Superior temporal gyrus (tissue), 1 donor: ENCODE results near the gene CANT1.

Source experiments
- DNase-seq: peaks from one replicate; pipeline ENCODE4 v3.0.0-alpha.2; 2016; ENCODE audit errors: extremely low spot score

The CANT1 gene

DNA sequence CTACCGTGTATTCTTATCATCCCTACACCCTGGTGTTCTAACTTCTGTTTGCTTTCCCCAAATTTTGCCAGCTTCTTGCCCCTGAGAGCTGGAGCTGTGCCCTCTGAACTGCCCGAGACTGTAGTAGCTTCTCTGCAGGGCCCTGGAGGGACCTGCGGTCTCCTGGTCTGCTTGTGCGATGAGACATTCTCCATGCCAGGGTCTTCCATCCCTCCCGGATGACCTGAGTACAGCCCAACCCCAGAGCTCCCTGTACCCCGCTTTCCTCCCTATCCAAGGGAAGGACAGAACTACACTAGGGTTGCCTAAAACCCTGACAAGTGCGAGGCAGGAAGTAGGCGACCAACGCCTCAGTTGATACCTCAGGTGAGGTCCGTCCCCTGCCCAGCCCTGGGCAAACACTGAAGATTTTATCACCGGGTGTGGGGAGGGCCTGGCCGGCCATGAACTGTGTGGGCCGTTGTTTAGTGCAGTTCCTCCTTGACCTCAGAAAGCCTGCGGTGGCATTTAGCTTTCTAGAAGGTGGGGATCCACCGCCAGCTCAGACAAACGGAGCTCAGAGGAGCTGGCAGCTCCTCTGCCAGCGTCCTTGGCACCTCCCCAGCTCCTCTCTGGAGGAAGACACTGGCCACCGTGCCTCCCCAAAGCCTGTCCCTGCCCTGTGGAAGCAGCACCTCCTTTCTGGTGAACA is 13.7 kb downstream of the CANT1 start:
- DNase-seq = no peak

- no peak for DNase-seq
These were observed 14.4 kb downstream of the CANT1 start for GRCh38 chr17:78995022-78995760.

GRCh38 chr17:78993981-78994671 is 15.4 kb downstream of the CANT1 start:
- DNase-seq = no peak

- peak; percentile 77 for DNase-seq
These were observed 16.2 kb downstream of the CANT1 start for GRCh38 chr17:78993241-78993956.

DNA sequence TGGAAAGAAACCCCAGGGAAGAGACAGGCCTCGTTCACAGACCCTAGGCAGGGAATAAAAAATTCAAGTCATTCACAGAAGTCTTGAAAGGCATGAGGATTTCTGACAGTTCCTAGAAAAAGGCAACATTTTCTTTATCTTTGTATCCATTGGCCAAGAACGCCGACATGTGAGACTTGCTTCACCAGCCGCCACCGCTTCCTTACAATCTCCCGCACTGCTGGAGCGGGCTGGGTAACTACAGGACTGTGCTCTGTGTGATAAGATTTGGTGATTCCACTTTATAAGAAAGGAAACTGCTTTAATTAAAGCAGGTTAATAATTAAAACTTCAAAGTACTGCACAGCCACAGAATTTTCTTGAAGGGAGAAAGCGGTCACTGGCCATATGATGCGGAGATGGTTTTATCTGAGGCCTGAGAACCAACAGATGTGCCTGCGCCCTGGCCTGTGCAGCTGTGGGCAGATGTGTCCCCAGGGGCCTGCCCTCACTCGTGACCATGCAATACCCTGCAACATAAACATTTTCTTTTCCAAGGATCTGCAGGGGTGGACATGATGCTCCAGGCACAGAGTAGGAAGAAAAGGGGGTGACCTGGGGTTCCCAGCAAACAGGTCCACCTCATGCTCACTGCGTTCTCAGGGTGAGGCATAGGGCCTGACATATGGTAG is 16.9 kb downstream of the CANT1 start:
- no peak for DNase-seq

- DNase-seq = no peak
These were observed 17.5 kb downstream of the CANT1 start for GRCh38 chr17:78991906-78992532.

- no peak for DNase-seq
These were observed 18.4 kb downstream of the CANT1 start for GRCh38 chr17:78991017-78991738.

DNA sequence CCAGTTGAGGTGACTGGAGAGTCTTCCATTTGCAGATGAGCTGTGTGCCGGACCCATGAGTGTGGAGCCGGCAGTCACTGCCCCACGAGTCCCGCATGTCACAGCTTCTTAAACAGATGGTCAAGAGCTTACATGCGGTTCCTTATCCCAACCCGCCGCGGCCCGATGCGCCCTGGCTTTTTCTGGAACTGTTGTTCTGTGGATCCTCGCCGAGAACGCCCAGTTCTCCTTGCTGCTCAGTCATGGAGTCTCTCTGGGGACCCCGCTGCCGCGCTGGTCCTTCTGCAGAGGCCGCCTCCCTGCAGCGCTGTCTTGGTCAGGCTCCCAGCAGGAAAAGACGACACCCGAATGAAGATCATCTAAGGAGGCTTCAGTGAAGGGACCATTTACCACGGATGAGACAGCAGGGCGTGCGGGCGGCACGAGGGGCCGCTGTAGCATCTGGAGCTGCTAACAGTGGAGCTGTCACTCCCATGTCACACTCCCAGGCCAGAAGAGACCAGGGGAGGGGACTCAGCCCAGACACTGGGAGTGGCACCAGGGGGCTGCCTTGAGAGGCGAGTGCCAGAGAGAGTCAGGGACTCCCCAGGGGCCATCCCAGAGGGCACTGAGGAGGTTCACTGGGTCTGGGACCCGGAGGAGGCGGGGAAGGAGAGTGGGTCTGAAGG is 19.1 kb downstream of the CANT1 start:
- DNase-seq = no peak

DNA sequence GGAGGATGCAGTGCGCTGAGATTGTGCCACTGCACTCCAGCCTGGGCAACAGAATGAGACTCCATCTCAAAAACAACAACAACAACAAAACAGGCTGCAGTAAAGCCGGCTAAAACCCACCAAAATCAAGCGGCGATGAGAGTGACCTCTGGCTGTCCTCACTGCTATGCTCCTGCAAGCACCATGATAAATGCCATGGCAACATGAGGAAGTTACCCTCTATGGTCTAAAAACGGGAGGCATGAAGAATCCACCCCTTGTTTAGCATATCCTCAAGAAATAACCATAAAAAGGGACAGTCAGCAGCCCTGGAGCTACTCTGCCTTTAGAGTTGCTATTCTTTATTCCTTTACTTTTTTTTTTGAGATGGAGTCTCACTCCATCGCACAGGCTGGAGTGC is 21.4 kb downstream of the CANT1 start:
- DNase-seq = no peak

- DNase-seq = peak; percentile 33
These were observed 22.8 kb downstream of the CANT1 start for GRCh38 chr17:78986649-78987328.

DNA sequence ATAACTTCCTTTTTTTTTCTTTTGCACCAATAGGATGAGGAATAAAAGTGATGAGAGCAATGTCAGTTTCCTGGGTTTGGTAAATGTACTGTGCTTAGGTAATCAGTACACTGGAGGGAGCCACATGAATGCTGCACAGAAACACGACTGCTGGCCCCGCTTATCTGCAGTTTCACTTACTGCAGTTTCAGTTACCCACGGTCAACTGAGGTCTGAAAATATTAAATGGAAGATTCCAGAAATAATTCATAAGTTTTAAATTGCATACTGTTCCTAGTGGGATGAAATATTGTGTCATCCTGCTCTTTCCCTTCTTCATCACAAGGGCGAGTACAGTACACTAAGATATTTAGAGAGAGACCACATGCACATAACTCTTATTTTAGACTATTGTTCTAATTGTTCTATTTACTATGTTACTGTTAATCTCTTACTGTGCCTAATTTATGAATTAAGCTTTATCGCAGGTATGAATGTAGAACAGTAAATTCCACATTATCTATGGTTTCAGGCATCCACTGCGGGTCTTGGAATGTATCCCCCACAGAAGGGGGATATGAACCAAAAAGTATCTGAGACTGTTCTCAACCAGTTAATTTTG is 23.4 kb downstream of the CANT1 start:
- peak; percentile 62 for DNase-seq

DNA sequence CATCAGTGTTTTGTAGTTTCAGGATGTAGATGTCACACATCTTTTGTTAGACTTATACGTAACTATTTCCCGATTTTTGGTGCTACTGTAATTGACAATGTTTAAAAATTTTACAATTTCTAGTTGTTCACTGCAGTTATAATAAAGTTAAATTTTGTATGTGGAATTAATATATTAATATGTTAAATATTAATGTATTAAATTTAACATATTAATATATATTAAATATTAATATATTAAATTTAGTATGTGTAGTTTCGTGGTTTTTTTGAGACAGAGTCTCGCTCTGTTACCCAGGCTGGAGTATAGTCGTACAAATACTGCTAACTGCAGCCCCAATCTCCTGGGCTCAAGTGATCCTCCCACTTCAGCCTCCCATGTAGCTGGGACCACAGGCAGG is 24.2 kb downstream of the CANT1 start:
- no peak for DNase-seq

DNA sequence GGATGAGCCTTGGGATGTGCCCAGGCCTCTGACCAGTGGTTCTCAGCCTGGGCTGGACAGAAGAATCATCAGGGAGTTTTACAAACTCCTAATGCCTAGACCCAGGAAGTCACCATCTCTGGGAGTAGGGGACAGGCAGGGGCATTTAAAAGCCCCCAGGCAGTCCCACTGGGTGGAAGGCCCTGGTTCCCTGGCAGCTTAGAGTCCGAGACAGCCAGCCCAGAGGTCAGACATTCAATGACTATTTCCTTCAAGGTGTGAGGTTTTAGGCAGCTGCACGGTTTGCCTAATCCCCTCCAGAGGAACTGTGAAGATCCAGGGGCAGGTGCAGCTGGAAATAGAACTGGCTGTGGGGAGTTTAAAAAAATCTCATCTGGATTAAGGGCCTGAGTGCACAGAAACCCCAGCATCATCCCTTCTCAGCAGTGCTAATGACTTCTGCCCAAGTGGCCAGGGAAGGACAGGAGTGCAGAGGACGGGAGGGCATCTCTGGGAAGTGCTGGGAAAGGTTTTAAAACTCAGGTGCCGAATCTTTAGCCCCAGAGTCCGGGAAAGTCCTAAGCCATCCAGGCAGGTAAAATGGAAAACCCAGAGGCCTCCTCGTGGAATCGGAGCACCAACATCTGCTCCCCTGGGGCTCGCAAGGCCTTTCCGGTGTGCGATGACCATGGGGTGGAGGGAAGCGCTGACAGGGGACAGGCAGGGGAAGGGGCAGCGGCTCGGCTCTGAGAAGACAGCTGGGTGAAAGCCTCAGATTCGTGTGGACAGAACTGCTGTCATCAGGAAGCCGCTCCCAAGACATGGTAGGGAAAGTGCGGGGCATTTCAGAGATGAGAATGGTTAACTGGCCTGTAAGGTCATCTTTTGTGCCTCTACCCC is 28.3 kb downstream of the CANT1 start:
- no peak for DNase-seq

DNA sequence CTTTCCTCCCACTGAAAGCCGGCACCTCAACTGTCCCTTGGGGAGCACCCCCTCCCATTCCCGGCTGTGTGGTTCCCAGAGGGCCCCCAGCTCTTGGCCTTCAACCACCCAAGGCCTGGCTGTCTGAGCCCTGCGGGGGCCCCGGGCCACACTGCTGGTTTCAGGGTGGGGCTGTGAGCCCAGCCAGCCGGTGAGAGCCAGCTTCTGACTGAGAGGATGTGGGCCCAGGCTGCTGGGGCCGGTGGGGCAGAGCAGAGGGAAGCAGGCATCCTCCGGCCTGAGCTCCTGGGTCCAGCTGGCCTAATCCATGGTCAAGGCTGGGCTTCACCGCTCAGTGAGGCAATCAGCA is 29.0 kb downstream of the CANT1 start:
- no peak for DNase-seq

DNA sequence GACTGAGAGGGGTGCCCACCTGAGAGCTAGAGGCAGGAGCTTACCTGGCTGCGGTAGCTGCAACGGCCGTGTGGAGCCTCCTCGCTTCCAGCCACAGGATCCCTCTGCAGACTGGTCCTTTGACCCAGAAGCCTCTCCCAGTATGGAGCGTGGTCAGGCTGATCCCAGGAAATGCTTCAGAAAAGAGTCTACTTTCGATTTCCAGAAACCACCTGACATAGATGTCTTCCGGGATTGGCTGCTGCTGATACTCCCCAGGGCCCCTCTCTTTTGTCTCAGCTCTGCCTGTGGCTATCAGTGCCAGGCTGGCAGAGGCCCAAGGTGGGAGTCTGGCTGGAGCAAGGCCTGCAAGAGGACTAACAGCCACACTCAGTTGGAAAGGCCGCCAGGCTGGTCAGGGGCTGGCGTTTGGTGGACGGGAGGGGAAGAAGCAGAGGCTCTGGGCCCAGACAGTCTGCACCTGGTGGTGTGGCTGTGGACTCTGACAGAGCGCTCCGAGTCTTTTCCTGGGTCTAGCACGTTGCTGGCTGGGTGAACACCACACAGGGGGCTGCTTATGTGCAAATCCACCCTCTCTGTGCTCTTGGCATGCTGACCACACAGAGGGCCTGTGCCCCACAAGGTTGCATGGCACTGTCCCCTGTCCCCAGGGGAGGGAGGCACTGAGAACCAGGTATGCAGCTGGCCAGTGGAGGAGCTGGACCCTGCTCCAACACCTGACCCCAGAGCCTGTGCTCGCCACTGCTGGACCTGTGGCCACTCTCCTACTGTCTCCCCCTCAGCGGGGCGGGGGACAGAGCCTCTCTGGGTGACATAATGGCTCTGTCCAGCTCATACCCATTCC is 29.6 kb downstream of the CANT1 start, which contains the start of gene LGALS3BP:
Gene LGALS3BP, minus strand, starts transcription at position 144 of the 844 bp plus-strand sequence. CDS start 2,732 bp downstream, outside the sequence.
- DNase-seq = peak; percentile 88

- no peak for DNase-seq
These were observed 31.3 kb downstream of the CANT1 start for GRCh38 chr17:78977997-78978973.
